ENCODE data around the gene RPUSD3. TPM values are rescaled to one million over a fixed set of nuclear protein-coding genes. Genes with fewer than 3 reads are reported as not detected.

The RPUSD3 gene
- total and polyA plus RNA-seq, 9 of the 15 experiments (the other 6 are each of a cell fraction or from before 2014, with no cell fraction given), result 13.8 to 99.0 (median 59.3) TPM

GRCh38 chr3:9862391-9863057, 18.7 kb upstream of the RPUSD3 start (continued):
- TF ChIP-seq CEBPB (tag; IDR thresholded peaks at IDR 0.05) (no peak), ZNF79 (CRISPR knock-in tag; IDR thresholded peaks at IDR 0.05; ENCODE audit: low read depth) (no peak), WHSC1 (IDR thresholded peaks at IDR 0.05; ENCODE audit: low read length) (no peak), STAG1 (CRISPR knock-in tag; IDR thresholded peaks at IDR 0.05; ENCODE audit: borderline replicate concordance) (peak; percentile 48), ZNF444 (CRISPR knock-in tag; IDR thresholded peaks at IDR 0.05) (no peak), ZHX1 (conservative IDR thresholded peaks at IDR 0.05; ENCODE audit: low read length) (no peak), ATF6 (CRISPR knock-in tag; IDR thresholded peaks at IDR 0.05) (peak; percentile 27; the same call in 1 of the 2 replicates), ZNF354B (CRISPR knock-in tag; IDR thresholded peaks at IDR 0.05) (no peak), FOXP1 (CRISPR knock-in tag; IDR thresholded peaks at IDR 0.05) (0 out of 2 replicates have a peak, but pooled peaks have one; percentile 55), ZNF175 (CRISPR knock-in tag; IDR thresholded peaks at IDR 0.05; ENCODE audit: low read depth) (no peak), ZNF785 (CRISPR knock-in tag; IDR thresholded peaks at IDR 0.05) (no peak), ZNF644 (tag; IDR thresholded peaks at IDR 0.05; ENCODE audit: low read depth) (no peak), RFX1 (IDR thresholded peaks at IDR 0.05) (no peak), NELFE (IDR thresholded peaks at IDR 0.05; ENCODE audit: insufficient read depth, insufficient read length) (no peak), POLR3G (IDR thresholded peaks at IDR 0.05; ENCODE audit: extremely low read depth, insufficient read length, insufficient replicate concordance) (no peak)
- TF ChIP-seq, protein P1, sequence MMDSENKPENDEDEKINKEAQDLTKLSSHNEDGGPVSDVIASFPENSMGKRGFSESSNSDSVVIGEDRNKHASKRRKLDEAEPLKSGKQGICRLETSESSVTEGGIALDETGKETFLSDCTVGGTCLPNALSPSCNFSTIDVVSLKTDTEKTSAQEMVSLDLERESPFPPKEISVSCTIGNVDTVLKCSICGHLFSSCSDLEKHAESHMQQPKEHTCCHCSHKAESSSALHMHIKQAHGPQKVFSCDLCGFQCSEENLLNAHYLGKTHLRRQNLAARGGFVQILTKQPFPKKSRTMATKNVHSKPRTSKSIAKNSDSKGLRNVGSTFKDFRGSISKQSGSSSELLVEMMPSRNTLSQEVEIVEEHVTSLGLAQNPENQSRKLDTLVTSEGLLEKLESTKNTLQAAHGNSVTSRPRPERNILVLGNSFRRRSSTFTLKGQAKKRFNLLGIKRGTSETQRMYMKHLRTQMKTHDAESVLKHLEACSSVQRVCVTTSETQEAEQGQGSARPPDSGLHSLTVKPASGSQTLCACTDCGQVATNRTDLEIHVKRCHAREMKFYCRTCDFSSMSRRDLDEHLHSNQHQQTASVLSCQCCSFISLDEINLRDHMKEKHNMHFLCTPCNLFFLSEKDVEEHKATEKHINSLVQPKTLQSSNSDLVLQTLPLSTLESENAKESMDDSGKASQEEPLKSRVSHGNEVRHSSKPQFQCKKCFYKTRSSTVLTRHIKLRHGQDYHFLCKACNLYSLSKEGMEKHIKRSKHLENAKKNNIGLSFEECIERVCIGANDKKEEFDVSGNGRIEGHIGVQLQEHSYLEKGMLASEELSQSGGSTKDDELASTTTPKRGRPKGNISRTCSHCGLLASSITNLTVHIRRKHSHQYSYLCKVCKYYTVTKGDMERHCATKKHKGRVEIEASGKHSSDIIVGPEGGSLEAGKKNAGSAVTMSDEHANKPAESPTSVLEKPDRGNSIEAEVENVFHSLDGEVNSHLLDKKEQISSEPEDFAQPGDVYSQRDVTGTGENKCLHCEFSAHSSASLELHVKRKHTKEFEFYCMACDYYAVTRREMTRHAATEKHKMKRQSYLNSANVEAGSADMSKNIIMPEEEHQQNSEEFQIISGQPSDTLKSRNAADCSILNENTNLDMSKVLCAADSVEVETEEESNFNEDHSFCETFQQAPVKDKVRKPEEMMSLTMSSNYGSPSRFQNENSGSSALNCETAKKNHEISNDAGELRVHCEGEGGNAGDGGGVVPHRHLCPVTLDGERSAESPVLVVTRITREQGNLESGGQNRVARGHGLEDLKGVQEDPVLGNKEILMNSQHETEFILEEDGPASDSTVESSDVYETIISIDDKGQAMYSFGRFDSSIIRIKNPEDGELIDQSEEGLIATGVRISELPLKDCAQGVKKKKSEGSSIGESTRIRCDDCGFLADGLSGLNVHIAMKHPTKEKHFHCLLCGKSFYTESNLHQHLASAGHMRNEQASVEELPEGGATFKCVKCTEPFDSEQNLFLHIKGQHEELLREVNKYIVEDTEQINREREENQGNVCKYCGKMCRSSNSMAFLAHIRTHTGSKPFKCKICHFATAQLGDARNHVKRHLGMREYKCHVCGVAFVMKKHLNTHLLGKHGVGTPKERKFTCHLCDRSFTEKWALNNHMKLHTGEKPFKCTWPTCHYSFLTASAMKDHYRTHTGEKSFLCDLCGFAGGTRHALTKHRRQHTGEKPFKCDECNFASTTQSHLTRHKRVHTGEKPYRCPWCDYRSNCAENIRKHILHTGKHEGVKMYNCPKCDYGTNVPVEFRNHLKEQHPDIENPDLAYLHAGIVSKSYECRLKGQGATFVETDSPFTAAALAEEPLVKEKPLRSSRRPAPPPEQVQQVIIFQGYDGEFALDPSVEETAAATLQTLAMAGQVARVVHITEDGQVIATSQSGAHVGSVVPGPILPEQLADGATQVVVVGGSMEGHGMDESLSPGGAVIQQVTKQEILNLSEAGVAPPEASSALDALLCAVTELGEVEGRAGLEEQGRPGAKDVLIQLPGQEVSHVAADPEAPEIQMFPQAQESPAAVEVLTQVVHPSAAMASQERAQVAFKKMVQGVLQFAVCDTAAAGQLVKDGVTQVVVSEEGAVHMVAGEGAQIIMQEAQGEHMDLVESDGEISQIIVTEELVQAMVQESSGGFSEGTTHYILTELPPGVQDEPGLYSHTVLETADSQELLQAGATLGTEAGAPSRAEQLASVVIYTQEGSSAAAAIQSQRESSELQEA (IDR thresholded peaks at IDR 0.05; ENCODE audit: low read depth), result peak; percentile 54; the same call in 1 of the 2 replicates

Measured in K562 (cell line).